Stimulated activated memory B cell treated with anti-CD40 and anti-IgM and Interleukin-4, amounts not matched to agents 10 μg/mL and 1 μg/mL and 100 μg/mL, for 72 hours (primary cell): ENCODE measurements around the gene ADPGK.

Experiments
- ATAC-seq: fragments of 150-1000 bp; cut with Tn5 transposase; 2 replicates; pipeline ENCODE4 v1.10.0; 2021
- H3K27ac Mint-ChIP-seq: one replicate; pipeline ENCODE4 v1.8.0; 2022; ENCODE audit warnings: mild to moderate bottlenecking, mixed read lengths
- H3K27me3 Mint-ChIP-seq: one replicate; pipeline ENCODE4 v1.8.0; 2022; ENCODE audit warnings: mixed read lengths
- H3K36me3 Mint-ChIP-seq: one replicate; pipeline ENCODE4 v1.8.0; 2022; ENCODE audit warnings: mixed read lengths
- H3K4me1 Mint-ChIP-seq: one replicate; pipeline ENCODE4 v1.8.0; 2022; ENCODE audit warnings: mixed read lengths
- H3K4me3 Mint-ChIP-seq: one replicate; pipeline ENCODE4 v1.8.0; 2022; ENCODE audit warnings: mild to moderate bottlenecking, moderate library complexity, mixed read lengths
- H3K9me3 Mint-ChIP-seq: one replicate; pipeline ENCODE4 v1.8.0; 2022; ENCODE audit warnings: mixed read lengths

ADPGK gene

DNA sequence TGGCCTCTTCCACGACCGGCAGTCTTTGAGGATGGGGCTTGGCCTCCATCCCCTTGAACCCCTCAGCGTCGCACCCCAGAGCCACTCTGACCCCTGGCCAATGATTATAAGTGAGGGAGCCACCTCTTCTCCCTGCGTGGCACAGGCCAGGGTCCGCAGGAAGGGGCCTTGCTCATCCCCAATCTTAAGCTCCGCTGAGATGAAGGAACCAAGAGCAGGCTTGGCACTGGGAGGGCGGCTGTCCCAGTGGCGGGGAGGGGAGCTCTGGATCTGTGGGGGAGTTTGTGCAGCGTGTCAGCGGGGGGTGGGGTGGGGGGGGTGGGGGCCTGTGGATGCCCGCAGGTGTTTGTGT is 13.8 kb upstream of the ADPGK start:
- Mint-ChIP-seq H3K4me1 (peaks cover 14% of the 10 kb centered on the region), H3K9me3 (no peaks in the 10 kb centered on the region), H3K36me3 (no peaks in the 10 kb centered on the region), H3K27me3 (peaks cover 22% of the 10 kb centered on the region), H3K27ac (peak overlapping the region; percentile 72), H3K4me3 (peak overlapping the region; percentile 81)
- no peak for ATAC-seq

DNA sequence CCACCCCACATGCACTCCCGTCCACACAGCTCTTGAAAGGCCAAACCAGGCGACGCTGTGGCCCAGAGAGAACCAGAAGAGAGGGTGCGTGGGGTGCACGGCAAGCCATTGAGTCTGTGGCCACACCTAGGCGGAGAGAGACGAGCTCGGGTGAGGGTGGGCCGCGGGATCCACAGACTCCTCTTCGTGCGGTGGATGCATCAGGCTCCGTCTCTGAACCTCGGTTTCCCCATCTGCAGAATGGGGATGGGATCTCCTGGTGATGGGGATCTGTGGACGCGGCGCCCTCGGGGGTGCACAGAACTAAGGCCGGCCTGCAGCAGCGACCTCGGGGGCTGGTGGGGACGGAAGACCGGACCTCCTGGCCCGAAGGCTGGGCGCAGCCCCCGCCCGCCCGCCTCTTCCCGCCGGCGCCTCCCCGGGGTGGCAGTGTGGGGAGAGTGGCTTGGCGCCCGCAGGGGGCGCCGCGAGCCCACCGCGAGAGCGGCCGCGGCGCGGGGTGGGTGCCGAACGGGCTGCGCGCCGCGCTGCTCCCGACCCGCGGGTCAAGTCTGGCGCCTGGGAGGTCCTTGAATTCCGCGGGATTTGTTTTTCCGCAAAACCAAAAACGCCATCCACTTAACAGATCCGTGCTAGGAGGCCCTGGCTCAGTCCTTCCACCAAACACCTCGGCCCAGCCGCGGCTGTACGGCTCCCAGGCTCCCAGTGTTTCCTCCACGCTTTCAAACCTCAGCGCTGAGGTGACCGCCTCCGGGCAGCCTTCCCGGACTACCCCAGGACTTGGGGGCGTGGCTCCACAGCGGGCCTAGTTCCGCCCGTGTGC is 13.2 kb upstream of the ADPGK start:
- Mint-ChIP-seq H3K27ac (peak overlapping the region; percentile 72), H3K9me3 (no peaks in the 10 kb centered on the region), H3K36me3 (no peaks in the 10 kb centered on the region), H3K27me3 (peaks cover 16% of the 10 kb centered on the region), H3K4me1 (peaks cover 14% of the 10 kb centered on the region), H3K4me3 (peak overlapping the region; percentile 81)
- peak; percentile 88 for ATAC-seq

DNA sequence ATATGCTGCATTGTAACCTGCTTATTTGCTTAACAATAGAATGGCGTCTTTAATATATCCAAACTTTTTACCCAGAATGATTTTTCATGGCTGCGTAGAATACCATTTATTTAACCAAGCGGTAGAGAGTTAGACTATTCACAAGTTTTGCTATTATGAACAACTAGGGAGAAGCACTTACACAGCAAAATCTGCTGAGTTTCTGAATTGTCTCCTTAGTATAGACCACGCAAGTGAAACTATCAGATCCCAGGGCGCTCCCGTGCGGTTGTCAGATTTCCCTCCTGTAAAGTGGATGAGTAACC is 12.6 kb upstream of the ADPGK start:
- Mint-ChIP-seq H3K9me3 (no peaks in the 10 kb centered on the region), H3K4me3 (peak overlapping the region; percentile 81), H3K4me1 (peaks cover 14% of the 10 kb centered on the region), H3K27ac (peak overlapping the region; percentile 72), H3K27me3 (peaks cover 11% of the 10 kb centered on the region), H3K36me3 (no peaks in the 10 kb centered on the region)
- no peak for ATAC-seq

DNA sequence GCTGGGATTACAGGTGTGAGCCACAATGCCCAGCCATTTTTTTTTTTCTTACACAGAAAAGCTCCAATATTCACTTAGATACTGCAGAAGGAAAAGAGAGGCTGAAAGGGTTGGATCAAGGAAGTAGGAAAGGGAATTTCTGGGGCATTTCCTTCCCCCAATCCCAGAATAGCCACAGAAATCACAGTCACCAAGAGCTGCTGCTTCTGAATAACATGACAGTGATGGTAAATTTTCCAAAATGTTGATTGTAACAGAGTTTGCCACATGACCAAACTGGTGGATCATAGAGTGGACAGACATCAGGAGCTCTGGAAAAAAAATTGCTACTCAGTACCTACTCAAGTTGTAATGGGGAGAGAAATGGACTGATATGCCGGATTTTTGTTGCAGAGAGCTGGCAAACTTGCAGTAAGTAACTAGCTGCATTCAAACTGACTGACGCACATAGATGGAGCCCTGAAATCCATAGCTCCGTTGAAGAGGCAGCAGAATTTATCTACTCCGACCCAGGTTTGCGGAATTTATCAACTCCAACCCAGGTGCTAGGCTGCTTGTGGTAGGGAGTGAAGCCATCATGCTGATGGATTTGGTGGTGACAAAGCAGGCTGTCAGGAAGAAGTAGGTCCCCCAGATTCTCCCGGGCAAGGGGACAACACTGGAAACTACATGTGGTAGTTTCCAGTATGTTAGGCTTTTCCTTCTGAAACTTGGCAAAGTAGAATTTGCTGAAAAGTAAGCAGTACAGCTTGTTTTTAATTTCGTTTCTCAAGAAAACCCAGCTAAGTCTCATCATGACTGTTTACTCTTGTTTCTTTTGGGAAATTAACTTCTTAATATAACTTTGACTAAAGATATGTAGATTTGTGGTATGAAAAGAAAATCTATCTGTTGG is 10.5 kb upstream of the ADPGK start:
- Mint-ChIP-seq H3K27me3 (no peaks in the 10 kb centered on the region), H3K4me3 (no peak overlapping the region)
- no peak for ATAC-seq

DNA sequence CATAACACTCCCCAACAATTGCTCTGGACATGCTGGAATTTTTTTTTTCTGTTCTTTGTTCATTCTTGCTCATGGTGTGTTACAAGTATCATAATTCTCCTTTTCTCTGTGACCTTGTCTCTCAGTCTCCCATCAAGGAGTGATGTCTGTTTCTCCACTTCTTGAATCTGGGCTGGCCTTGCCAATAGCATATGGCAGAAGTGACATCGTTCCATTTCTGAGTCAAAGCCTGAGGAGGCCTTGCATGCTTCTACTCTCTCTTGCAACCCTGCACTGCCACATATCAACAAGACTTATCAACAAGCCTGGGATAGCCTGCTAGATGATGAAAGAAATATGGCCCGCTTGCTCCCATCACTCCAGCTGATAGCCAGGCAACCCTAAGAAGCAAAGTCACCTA is 8.9 kb upstream of the ADPGK start:
- Mint-ChIP-seq H3K9me3 (no peaks in the 10 kb centered on the region), H3K27me3 (no peaks in the 10 kb centered on the region), H3K36me3 (no peaks in the 10 kb centered on the region), H3K4me1 (peaks cover 12% of the 10 kb centered on the region), H3K4me3 (no peak overlapping the region), H3K27ac (no peak overlapping the region)
- no peak for ATAC-seq

More for the DNA sequence above, 10.5 kb upstream of the ADPGK start:
- Mint-ChIP-seq H3K4me1 (peaks cover 14% of the 10 kb centered on the region), H3K9me3 (no peaks in the 10 kb centered on the region), H3K36me3 (no peaks in the 10 kb centered on the region), H3K27ac (no peak overlapping the region)

DNA sequence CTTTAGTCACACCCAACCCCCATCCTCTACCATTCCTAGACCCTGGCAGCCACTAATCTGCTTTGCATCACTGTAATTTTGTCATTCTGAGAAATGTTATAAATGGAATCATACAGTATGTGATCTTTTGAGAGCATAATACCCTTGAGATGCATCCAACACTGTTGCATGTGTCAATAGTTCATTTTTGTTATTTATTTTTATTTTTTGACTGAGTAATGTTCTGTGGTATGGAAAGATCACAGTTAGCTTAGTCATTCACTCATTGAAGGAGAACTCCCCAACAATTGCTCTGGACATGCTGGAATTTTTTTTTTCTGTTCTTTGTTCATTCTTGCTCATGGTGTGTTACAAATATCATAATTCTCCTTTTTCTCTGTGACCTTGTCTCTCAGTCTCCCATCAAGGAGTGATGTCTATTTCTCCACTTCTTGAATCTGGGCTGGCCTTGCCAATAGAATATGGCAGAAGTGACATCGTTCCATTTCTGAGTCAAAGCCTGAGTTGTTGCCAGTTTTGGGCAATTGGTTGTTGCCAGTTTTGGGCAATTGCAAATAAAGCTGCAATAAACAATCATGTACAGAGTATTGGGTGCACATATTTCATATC is 6.8 kb upstream of the ADPGK start:
- Mint-ChIP-seq H3K36me3 (no peaks in the 10 kb centered on the region), H3K27me3 (no peaks in the 10 kb centered on the region), H3K27ac (no peak overlapping the region), H3K4me3 (no peak overlapping the region), H3K4me1 (peaks cover 7% of the 10 kb centered on the region), H3K9me3 (no peaks in the 10 kb centered on the region)
- no peak for ATAC-seq

DNA sequence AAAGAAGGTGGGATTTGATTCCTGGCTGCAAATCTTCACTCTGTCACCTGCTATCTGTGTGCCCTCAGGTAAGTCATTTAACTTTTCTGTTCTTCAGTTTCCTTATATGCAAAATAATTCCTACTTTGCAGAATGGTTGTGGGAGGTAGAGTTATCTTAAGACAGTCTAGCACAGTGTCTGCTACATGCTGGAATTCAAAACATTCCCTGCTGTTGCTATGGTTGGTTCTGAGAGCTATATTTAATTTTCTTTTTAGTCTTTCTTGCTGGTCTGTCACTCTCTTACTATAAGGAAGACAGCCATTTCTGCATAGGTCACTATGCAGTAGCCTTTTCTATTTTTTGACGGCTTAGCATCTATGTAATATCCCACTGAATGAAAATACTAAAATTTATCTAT is 4.0 kb upstream of the ADPGK start:
- no peaks in the 10 kb centered on the region for H3K36me3 Mint-ChIP-seq
- H3K27me3 Mint-ChIP-seq, result no peaks in the 10 kb centered on the region
- H3K4me3 Mint-ChIP-seq, result no peak overlapping the region
- H3K4me1 Mint-ChIP-seq, result peaks cover 19% of the 10 kb centered on the region
- no peak overlapping the region for H3K27ac Mint-ChIP-seq
- no peaks in the 10 kb centered on the region for H3K9me3 Mint-ChIP-seq
- ATAC-seq, result no peak

- H3K27me3 Mint-ChIP-seq, result no peaks in the 10 kb centered on the region
- H3K27ac Mint-ChIP-seq, result peak overlapping the region; percentile 30
- H3K4me1 Mint-ChIP-seq, result peaks cover 19% of the 10 kb centered on the region
- no peak overlapping the region for H3K4me3 Mint-ChIP-seq
- no peak for ATAC-seq
- no peaks in the 10 kb centered on the region for H3K9me3 Mint-ChIP-seq
- H3K36me3 Mint-ChIP-seq, result no peaks in the 10 kb centered on the region
Observed at GRCh38 chr15:72786676-72787345, 3.3 kb upstream of the ADPGK start.

- peaks cover 25% of the 10 kb centered on the region for H3K4me1 Mint-ChIP-seq
- H3K27ac Mint-ChIP-seq, result peak overlapping the region; percentile 30
- H3K27me3 Mint-ChIP-seq, result no peaks in the 10 kb centered on the region
- H3K4me3 Mint-ChIP-seq, result no peak overlapping the region
- no peaks in the 10 kb centered on the region for H3K9me3 Mint-ChIP-seq
- ATAC-seq, result no peak
- H3K36me3 Mint-ChIP-seq, result peaks cover 4% of the 10 kb centered on the region
Observed at GRCh38 chr15:72786242-72786641, 2.7 kb upstream of the ADPGK start.

DNA sequence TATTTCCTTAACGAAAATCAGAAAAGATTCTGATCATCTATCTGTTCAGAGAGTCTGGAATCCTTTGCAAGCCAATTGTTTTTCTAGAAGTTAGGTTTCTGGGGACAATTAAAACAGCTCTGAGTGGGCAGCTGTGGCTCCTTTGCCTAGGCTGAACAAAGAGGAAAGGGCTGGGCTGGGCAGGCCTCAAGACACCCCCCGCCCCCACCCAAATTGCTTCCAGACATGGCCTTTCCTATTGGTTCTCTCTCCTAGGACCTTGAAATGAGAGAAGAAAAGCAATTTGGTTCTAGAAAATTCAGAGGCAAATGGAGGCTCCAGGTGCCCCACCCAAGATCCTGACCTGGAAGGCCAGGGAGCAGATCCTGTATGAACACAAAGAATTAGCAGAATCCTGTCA is 2.3 kb upstream of the ADPGK start:
- ATAC-seq, result no peak
- peaks cover 8% of the 10 kb centered on the region for H3K36me3 Mint-ChIP-seq
- H3K4me1 Mint-ChIP-seq, result peaks cover 29% of the 10 kb centered on the region
- peak overlapping the region; percentile 91 for H3K27ac Mint-ChIP-seq
- no peaks in the 10 kb centered on the region for H3K9me3 Mint-ChIP-seq
- no peaks in the 10 kb centered on the region for H3K27me3 Mint-ChIP-seq
- no peak overlapping the region for H3K4me3 Mint-ChIP-seq

DNA sequence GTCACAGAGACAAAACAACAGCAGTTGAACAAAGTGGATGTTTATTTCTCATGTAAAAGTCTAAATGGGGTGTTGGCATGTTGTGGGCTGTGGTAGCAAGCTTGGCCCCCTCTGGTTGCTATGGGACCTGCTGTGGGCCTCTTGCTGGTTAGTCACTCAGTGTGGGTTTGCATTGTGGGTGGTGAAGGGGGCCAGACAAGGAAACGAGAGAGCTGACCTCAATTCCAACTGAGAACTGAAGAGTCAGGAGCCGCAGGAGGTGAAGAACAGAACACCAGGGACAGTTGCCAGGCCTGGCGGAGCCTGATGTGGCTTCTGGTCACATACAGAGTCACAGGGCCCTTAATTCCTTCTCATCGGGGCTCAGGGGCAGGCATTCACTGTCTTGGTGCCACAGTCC is 1.9 kb upstream of the ADPGK start:
- Mint-ChIP-seq H3K27ac (peak overlapping the region; percentile 91), H3K36me3 (peaks cover 10% of the 10 kb centered on the region), H3K4me1 (peaks cover 33% of the 10 kb centered on the region), H3K27me3 (no peaks in the 10 kb centered on the region), H3K4me3 (no peak overlapping the region), H3K9me3 (no peaks in the 10 kb centered on the region)
- no peak for ATAC-seq

DNA sequence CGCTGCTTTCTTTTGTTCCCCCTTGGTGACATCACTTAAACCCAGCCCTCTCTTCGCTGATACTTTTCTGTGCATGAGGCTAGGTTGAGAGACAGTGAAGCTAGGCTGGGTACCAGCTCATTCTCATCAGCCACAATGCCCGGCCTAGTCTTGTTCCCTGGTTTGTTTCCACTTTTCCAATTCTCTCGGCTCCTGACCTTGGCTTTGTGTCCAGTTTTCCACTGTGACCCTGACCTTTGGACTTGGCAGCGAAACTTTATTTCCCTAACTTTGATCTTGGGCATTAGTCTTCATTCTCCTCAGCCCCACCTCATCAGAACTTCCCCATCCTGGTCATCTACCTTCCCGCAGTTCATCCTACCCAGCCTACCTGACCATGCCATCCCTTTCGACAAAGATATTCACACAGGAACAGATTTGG is 908 bp upstream of the ADPGK start:
- ATAC-seq, result peak; percentile 25
- Mint-ChIP-seq H3K4me3 (peak overlapping the region; percentile 88), H3K27me3 (no peaks in the 10 kb centered on the region), H3K9me3 (no peaks in the 10 kb centered on the region), H3K36me3 (peaks cover 18% of the 10 kb centered on the region), H3K27ac (peak overlapping the region; percentile 91), H3K4me1 (peaks cover 42% of the 10 kb centered on the region)

GRCh38 chr15:72783004-72783639 is 436 bp downstream of the ADPGK start:
- Mint-ChIP-seq H3K4me1 (peaks cover 56% of the 10 kb centered on the region), H3K27me3 (no peaks in the 10 kb centered on the region), H3K9me3 (no peaks in the 10 kb centered on the region), H3K27ac (peak overlapping the region; percentile 91), H3K36me3 (peaks cover 30% of the 10 kb centered on the region), H3K4me3 (peak overlapping the region; percentile 88)
- peak; percentile 80 for ATAC-seq

DNA sequence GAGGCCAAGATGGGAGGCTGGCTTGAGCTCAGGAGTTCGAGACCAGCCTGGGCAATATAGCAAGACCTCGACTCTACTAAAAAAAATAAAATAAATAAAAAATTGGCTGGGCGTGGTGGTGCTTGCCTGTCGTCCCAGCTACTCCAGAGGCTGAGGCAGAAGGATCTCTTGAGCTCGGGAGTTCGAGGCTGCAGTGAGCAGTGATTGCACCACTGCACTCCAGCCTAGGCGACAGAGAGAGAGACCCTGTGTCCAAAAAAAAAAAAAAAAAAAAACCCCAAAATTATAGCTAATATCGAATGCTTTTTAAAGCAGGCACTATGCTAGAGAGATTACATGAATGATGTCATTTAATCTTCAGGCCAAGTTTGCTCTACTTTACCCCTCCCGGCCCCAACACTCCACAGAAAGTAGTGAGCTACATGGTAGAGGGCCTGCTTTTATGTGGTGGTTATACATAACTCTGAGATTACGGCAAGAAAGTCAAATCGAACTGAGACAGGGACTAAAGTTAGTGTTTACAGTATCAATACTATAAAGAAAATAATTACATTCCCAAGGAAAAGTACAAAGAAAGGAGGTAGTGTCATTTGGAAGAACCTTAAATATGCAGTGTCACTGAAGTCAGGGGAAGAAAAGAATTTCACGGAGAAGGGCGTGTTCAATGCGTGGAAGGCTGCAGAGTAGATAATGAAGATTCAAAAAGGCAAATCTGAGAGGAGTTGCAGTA is 1.1 kb downstream of the ADPGK start:
- peaks cover 58% of the 10 kb centered on the region for H3K4me1 Mint-ChIP-seq
- ATAC-seq, result no peak
- H3K27ac Mint-ChIP-seq, result peak overlapping the region; percentile 91
- H3K27me3 Mint-ChIP-seq, result no peaks in the 10 kb centered on the region
- no peaks in the 10 kb centered on the region for H3K9me3 Mint-ChIP-seq
- H3K36me3 Mint-ChIP-seq, result peaks cover 37% of the 10 kb centered on the region
- peak overlapping the region; percentile 88 for H3K4me3 Mint-ChIP-seq
